BE2C (cell line): ENCODE data around the gene CPE.
A peak's percentile ranks its signal among the peaks of the same experiment; 100 is the strongest.

Experiments used
- DNase-seq: peaks from one replicate; pipeline ENCODE4 v3.0.0-alpha.2; 2020
- H3K27me3 ChIP-seq: fragments of 250-450 bp; sonication (Bioruptor Pico); 2 replicates; pipeline ENCODE4 v1.5.1; 2020; ENCODE audit warnings: mild to moderate bottlenecking
- H3K36me3 ChIP-seq: fragments of 250-450 bp; sonication (Bioruptor Pico); 2 replicates; pipeline ENCODE4 v1.5.1; 2020; ENCODE audit warnings: mild to moderate bottlenecking
- H3K4me1 ChIP-seq: fragments of 250-450 bp; sonication (Bioruptor Pico); 2 replicates; pipeline ENCODE4 v1.5.1; 2020
- H3K4me3 ChIP-seq: 2 replicates; pipeline ENCODE4 v1.5.1; 2011; ENCODE audit warnings: low read depth, low read length
- H3K9me3 ChIP-seq: fragments of 250-450 bp; sonication (Bioruptor Pico); 2 replicates; pipeline ENCODE4 v1.5.1; 2020
- TF ChIP-seq, protein P1 (sequence below): IDR thresholded peaks from 2 replicates; pipeline ENCODE4 v1.5.1; 2012; ENCODE audit warnings: mild to moderate bottlenecking, low read depth, low read length

Gene CPE

GRCh38 chr4:165375465-165375864 is 3.3 kb upstream of the CPE start:
- TF ChIP-seq, protein P1, sequence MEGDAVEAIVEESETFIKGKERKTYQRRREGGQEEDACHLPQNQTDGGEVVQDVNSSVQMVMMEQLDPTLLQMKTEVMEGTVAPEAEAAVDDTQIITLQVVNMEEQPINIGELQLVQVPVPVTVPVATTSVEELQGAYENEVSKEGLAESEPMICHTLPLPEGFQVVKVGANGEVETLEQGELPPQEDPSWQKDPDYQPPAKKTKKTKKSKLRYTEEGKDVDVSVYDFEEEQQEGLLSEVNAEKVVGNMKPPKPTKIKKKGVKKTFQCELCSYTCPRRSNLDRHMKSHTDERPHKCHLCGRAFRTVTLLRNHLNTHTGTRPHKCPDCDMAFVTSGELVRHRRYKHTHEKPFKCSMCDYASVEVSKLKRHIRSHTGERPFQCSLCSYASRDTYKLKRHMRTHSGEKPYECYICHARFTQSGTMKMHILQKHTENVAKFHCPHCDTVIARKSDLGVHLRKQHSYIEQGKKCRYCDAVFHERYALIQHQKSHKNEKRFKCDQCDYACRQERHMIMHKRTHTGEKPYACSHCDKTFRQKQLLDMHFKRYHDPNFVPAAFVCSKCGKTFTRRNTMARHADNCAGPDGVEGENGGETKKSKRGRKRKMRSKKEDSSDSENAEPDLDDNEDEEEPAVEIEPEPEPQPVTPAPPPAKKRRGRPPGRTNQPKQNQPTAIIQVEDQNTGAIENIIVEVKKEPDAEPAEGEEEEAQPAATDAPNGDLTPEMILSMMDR: no peak
- Histone ChIP-seq H3K27me3 (peaks cover 14% of the 10 kb centered on the region), H3K4me3 (no peak overlapping the region), H3K36me3 (no peaks in the 10 kb centered on the region), H3K9me3 (no peaks in the 10 kb centered on the region), H3K4me1 (no peaks in the 10 kb centered on the region)
- DNase-seq: no peak

DNA sequence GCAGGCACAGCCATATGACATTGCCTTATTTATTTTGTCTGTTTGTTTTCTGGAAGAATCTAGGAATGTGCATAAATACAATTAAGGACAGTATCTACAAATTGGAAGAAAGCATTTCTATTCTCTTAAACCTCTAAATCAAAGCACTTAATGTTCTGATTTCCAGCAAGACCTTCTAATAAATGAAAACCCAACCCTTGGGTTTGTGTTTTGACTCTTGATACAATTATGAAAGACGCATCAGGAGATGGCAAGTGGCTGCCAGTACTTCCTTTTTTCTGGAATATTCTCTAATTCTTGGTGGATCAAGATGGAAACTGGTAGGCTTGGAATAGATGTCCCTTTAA is 437 bp upstream of the CPE start:
- peak overlapping the region; percentile 55 for H3K4me3 ChIP-seq
- H3K4me1 ChIP-seq: no peaks in the 10 kb centered on the region
- DNase-seq: no peak
- TF ChIP-seq, protein P1: no peak
- no peaks in the 10 kb centered on the region for H3K36me3 ChIP-seq
- H3K27me3 ChIP-seq: peaks cover 14% of the 10 kb centered on the region
- H3K9me3 ChIP-seq: no peaks in the 10 kb centered on the region

- H3K27me3 ChIP-seq: peaks cover 14% of the 10 kb centered on the region
- no peak for DNase-seq
- no peaks in the 10 kb centered on the region for H3K36me3 ChIP-seq
- no peaks in the 10 kb centered on the region for H3K9me3 ChIP-seq
- H3K4me1 ChIP-seq: no peaks in the 10 kb centered on the region; the same call in 1 of the 2 replicates
- no peak overlapping the region for H3K4me3 ChIP-seq
- TF ChIP-seq, protein P1: no peak
Measured at GRCh38 chr4:165379678-165380064, 863 bp downstream of the CPE start.

DNA sequence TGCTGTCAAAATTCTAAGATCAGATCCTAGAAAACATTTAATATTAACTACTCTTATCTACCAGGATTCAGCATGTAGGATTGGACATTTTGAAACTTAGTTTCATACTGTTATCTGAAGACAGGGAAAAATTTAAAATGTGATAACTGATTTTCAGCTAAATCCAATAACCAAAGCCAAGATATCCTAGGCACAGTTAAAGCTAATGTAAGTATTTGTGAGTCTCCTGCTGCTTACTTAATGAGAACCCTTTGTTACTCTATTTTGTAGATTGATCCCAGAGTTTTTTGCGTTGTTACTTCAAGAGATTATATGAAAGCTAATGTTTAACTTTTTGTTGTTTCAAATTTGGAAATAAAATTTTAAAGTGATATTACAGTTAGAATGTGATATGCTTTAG is 2.0 kb downstream of the CPE start:
- TF ChIP-seq, protein P1: no peak
- Histone ChIP-seq H3K36me3 (no peaks in the 10 kb centered on the region), H3K4me1 (no peaks in the 10 kb centered on the region; the same call in 1 of the 2 replicates), H3K4me3 (no peak overlapping the region), H3K9me3 (no peaks in the 10 kb centered on the region), H3K27me3 (peaks cover 14% of the 10 kb centered on the region)
- no peak for DNase-seq

- no peaks in the 10 kb centered on the region; the same call in 1 of the 2 replicates for H3K4me1 ChIP-seq
- DNase-seq: no peak
- TF ChIP-seq, protein P1: no peak
- H3K4me3 ChIP-seq: no peak overlapping the region
- peaks cover 14% of the 10 kb centered on the region for H3K27me3 ChIP-seq
- H3K9me3 ChIP-seq: no peaks in the 10 kb centered on the region
- H3K36me3 ChIP-seq: no peaks in the 10 kb centered on the region
Measured at GRCh38 chr4:165381821-165382373, 3.1 kb downstream of the CPE start.

GRCh38 chr4:165382640-165383039 is 3.8 kb downstream of the CPE start:
- no peak for DNase-seq

More at GRCh38 chr4:165382640-165383039, 3.8 kb downstream of the CPE start:
- Histone ChIP-seq H3K9me3 (no peaks in the 10 kb centered on the region), H3K27me3 (peaks cover 14% of the 10 kb centered on the region), H3K4me3 (no peak overlapping the region), H3K4me1 (no peaks in the 10 kb centered on the region; the same call in 1 of the 2 replicates), H3K36me3 (no peaks in the 10 kb centered on the region)
- TF ChIP-seq, protein P1: no peak
